Muscle layer of duodenum (tissue), 2 donors: ENCODE data around the gene UBR4.

Experiments used
- H3K27ac ChIP-seq: one replicate; pipeline ENCODE4 v1.7.0; 2013; ENCODE audit warnings: mild to moderate bottlenecking, low read length
- H3K27me3 ChIP-seq: one replicate; pipeline ENCODE4 v1.7.0; 2013; ENCODE audit warnings: low read depth, mild to moderate bottlenecking, control low read depth, low read length
- H3K36me3 ChIP-seq, 2 donors: one replicate each; pipeline ENCODE4 v1.7.0; 2013; ENCODE audit warnings: low read length in 2 of 2, control low read depth in 1 of 2, mild to moderate bottlenecking in 1 of 2; ENCODE audit not compliant: insufficient read depth in 2 of 2, control insufficient read depth in 1 of 2
- H3K4me1 ChIP-seq, 2 donors: one replicate each; pipeline ENCODE4 v1.7.0; 2013; ENCODE audit warnings: low read length in 2 of 2, mild to moderate bottlenecking in 2 of 2, control low read depth in 1 of 2, moderate library complexity in 1 of 2; ENCODE audit not compliant: insufficient read depth in 2 of 2, control insufficient read depth in 1 of 2
- H3K4me3 ChIP-seq, 2 donors: one replicate each; pipeline ENCODE4 v1.7.0; 2013; ENCODE audit warnings: low read length in 2 of 2, low read depth in 1 of 2, mild to moderate bottlenecking in 1 of 2
- H3K9me3 ChIP-seq, 2 donors: one replicate each; pipeline ENCODE4 v1.7.0; 2013; ENCODE audit warnings: low read length in 2 of 2, control low read depth in 1 of 2, mild to moderate bottlenecking in 1 of 2; ENCODE audit not compliant: control insufficient read depth in 1 of 2
- donor health status: healthy.

Gene UBR4

DNA sequence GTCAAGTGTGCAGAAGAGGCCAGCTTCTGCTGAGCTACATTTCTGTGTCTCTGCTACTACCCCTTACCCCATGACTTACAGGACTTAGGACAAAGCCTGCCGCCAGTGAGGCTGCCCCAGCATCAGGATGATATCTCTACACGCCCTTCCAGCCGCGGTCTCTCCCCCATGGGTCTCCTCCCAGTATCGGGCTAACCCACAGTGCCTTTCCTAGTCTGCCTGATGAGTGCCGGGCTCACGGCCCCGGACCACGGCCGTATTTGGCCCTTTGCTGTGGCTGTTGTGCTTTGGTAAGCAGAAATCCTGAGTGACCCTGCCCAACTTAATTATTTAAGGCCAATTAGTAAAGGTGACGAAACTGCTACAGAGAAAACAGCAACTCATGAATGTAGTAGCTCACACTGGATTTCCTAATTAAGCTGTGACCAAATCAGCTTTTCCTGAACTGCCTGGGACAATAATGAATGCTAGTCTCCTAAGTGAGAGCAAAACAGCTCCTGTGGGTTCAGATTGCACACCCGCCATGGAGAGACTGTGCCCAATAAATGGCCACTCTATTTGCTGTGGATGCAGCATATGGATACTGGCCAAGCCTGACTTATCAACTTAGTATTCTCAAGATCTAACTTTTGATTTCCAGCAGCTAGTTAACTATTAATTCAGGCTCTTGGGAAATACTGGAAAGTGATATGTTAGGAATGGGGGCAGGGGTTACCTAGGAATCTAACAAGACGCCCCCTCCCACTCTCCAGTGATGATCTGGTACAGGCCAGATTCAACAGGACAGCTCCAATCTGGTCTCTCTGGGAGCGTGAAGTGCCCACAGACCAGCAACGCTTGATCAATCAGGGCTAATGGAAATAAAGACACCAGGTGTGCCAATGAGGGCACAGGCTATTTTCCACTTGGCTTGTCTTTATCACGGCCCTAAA is 130.3 kb downstream of the UBR4 start:
- no peaks in the 10 kb centered on the region for H3K9me3 ChIP-seq
- no peaks in the 10 kb centered on the region for H3K27me3 ChIP-seq
- H3K4me3 ChIP-seq: no peak overlapping the region
- H3K27ac ChIP-seq: no peak overlapping the region
- peaks cover 95 to 97% of the 10 kb centered on the region in 2 donors for H3K36me3 ChIP-seq
- peaks cover 0 to 9% of the 10 kb centered on the region in 2 donors for H3K4me1 ChIP-seq

DNA sequence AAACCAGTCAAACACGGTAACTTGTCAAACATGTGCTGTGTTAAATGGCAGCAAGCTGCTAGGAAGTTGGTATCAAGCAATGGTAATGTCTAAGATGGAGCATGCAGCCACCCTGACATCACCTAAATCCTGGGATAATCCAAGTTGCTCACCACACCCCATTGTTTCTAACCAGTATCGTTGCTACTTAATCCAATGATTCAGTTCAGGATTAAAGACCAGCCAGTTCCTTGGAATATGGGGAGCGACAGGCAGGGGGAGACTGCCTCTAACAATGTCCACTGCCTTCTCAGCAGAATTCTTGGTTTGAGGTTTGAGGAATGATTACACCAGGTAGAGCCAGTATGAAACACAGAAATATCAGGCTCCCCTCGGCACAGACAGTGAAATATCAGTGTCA is 131.5 kb downstream of the UBR4 start:
- H3K27ac ChIP-seq: no peak overlapping the region
- no peaks in the 10 kb centered on the region for H3K9me3 ChIP-seq
- peaks cover 95 to 97% of the 10 kb centered on the region in 2 donors for H3K36me3 ChIP-seq
- H3K4me3 ChIP-seq: no peak overlapping the region
- H3K27me3 ChIP-seq: no peaks in the 10 kb centered on the region
- H3K4me1 ChIP-seq: peaks cover 0 to 9% of the 10 kb centered on the region in 2 donors

DNA sequence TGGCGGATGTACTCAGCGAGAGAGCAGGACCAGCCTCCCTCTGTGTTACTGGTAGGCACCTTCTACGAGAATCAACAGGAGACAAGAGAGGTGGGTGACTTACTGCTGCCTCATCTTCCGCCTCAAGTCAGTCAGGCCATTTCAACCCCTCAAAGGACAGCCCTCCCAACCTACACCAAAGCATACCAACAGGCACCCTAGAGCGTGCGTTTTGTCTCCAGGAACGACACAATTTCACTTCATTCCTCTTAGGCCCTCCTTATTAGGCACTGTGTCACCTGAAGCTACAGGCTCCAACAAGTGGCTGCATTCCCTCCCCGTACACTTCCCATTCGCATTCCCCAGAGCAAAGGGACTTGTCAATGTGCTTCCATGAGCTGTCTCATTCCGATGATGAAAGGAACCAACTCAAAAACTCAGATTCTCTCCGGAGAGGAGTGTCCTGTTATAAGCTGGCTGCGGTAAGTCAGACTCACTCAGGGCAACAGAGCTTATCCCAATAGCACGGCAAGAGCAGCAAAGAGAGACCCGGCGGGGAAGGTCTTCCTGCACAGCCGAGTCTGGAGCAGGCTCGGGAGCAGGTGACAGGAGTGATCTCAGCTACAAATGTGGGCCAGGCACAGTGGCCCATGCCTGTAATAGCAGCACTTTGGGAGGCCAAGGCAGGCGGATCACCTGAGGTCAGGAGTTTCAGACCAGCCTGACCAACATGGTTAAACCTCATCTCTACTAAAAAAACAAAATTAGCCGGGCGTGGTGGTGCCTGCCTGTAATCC is 133.0 kb downstream of the UBR4 start:
- Histone ChIP-seq H3K9me3 (no peaks in the 10 kb centered on the region), H3K4me1 (peaks cover 0 to 9% of the 10 kb centered on the region in 2 donors), H3K27ac (no peak overlapping the region), H3K36me3 (peaks cover 84 to 94% of the 10 kb centered on the region in 2 donors), H3K27me3 (no peaks in the 10 kb centered on the region), H3K4me3 (no peak overlapping the region)

DNA sequence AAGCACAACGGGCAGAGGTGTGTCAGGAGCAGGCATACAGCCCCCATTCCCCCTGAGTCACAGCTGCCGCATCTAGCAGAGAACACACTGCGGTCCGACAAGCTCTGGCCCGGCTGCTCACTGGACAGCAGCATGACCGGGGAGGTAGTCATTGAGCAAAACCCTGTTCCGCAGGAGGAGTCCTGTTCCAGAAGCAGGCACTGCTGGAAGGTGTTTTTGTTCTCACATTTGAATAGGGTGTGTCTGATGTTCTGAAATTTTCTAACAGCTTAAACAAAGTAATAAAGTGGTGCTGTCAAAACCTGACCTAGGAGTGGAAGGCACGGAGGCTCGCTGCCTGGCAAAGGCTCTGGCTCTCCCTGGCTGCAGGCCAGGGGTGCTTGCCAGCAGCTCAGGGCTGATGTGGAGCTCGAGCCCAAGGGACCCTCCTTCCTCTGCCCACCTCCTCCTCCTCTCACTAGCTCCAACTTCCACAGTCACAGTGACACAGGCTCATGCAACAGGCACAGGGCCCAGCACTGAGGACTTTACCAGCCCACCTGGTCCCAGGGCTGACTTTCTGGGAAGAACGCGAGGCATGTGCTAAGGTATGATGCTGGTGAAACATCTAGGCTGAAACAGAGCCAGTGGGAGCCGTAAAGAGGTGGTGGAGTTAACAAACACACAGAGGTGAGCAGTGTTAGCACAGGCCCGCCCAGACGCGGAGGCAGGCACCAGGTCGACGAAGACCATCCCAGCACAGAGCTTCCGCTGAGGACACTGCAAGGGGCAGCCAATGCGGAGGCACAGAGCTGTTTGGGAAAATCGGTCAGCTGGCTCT is 135.0 kb downstream of the UBR4 start:
- H3K36me3 ChIP-seq: peaks cover 66 to 77% of the 10 kb centered on the region in 2 donors

DNA sequence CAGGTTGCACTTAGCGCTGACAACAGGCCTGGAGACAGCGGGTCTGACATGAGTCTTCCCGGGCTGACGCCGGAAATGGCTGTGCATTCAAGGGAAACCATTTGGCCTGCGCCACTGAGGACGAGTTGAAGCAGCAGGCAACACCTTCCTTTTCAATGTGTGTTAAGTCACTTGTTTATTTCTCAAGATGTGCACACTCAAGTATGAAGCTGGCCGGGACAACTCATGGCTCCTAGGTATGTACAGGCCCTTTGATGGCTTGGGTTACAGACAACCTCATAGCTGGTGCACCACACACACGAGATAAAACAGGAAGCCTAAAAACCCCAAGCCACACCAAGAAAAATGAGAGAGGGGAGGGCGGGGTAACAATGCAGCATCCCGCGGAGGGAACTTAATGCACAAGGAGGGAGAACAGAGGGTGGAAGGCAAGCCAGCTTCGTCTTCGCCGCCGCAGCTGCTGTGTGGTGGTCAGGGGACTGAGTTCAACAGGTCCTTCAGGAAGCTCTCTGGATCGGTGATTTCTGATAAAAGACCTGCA is 135.6 kb downstream of the UBR4 start:
- H3K36me3 ChIP-seq: peaks cover 59 to 71% of the 10 kb centered on the region in 2 donors
- no peak overlapping the region for H3K4me3 ChIP-seq
- no peaks in the 10 kb centered on the region for H3K27me3 ChIP-seq
- peaks cover 0 to 6% of the 10 kb centered on the region in 2 donors for H3K4me1 ChIP-seq
- H3K9me3 ChIP-seq: no peaks in the 10 kb centered on the region
- H3K27ac ChIP-seq: no peak overlapping the region

More for the DNA sequence above, 135.0 kb downstream of the UBR4 start:
- Histone ChIP-seq H3K9me3 (no peaks in the 10 kb centered on the region), H3K4me1 (peaks cover 0 to 6% of the 10 kb centered on the region in 2 donors), H3K27me3 (no peaks in the 10 kb centered on the region), H3K4me3 (no peak overlapping the region), H3K27ac (no peak overlapping the region)

DNA sequence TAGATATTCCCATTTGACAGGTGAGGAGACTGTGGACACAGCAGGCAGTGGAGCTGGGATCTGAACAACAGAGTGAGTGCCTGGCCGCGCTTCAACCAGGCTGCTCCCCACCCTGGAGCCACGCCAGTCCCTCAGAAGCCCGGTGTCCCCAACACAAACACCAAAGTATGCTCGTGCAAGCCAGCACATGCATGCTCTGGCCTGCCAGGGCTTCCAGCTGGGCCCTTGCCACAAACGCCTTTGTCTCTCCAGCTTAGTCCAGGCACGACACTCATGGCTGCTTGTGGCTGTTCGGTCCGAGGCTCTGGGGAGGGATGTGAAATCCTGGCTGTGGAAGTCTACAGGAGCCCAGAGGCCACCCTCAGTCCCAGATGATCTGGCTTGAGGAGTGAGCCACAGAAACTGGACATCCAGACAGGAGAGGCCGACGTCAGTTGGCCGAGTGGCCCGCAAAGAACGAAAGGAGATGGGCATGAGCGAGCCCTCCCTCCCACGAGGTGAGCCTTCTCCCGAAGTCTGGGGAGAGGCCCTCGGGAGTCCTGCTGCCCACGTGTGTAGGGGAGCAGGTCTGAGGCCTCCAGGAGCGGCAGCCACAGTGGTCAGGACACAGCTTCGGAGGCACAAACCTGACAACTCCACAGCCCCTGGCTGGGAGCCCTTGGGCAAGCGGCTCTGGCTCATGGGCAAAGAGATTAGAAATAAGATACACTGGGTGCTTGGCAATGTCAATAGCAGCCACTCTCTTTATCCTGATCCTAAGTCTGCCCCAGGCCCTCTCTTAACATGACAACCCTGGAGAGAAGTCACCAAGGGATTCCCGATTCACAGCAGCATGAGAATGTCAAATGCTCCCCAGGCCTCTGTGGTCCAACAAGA is 136.5 kb downstream of the UBR4 start:
- Histone ChIP-seq H3K36me3 (peaks cover 51 to 62% of the 10 kb centered on the region in 2 donors), H3K27me3 (no peaks in the 10 kb centered on the region), H3K9me3 (no peaks in the 10 kb centered on the region), H3K27ac (no peak overlapping the region), H3K4me1 (peaks cover 0 to 6% of the 10 kb centered on the region in 2 donors), H3K4me3 (no peak overlapping the region)

DNA sequence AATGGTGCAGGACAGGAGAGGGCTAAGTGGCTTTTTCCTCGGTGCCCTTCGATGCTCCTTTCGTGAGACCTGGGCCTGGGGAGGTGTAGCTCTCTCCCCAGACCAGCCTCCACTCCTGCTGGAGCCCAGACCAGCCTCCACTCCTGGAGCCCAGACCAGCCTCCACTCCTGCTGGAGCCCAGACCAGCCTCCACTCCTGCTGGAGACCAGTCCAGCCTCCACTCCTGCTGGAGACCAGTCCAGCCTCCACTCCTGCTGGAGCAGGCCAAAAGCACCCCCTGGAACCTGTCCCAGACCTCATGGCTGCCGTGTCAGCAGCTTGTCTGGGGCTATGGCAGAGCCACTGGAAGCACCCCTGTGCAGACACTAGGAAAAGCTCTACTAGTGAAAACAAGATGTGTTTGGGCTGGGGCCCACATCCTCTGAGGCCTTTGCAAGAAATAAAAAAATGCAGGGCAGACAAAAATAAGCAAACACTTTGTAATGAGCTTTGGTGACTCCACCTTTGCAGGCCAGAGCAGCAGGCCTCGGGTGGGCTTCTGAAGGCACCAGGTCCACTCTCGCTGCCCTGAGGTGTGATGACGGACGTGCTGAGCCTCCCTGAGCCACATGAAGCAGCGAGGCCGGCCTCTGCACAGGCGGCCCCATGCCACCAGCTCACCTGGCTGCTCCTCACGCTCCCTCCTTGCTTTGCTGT is 137.6 kb downstream of the UBR4 start:
- Histone ChIP-seq H3K36me3 (peaks cover 41 to 51% of the 10 kb centered on the region in 2 donors), H3K9me3 (no peaks in the 10 kb centered on the region), H3K27me3 (no peaks in the 10 kb centered on the region), H3K27ac (no peak overlapping the region), H3K4me1 (peaks cover under 1 to 6% of the 10 kb centered on the region in 2 donors), H3K4me3 (no peak overlapping the region)

DNA sequence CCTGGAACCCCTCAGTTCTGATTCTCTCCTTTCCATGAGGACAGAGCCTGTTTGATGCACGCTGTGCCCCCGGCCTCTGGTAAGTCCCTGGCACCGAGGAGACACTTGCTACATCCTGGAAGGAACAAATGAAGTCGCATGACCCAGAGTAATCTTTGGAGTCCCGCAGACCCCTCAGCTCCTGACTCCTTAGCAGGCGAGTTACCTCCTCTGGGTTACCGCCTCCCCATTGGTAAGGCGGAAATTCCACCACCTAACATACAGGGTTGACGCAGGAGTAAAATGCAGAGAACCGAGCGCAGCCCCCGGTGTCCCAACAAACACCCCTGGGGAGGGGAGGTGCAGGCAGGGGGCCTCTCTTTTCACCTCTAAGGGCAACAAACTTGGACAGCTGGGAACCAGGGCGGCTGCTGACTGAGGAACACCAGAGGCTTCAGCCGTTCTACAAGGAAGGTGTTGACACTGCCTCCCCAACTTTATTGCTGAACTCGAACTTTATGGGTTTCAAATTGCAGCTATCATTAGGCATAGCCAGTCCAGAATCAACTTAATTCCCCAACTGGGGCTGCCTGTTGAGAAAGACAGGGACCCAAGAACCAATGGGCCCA is 138.3 kb downstream of the UBR4 start:
- H3K9me3 ChIP-seq: no peaks in the 10 kb centered on the region
- H3K36me3 ChIP-seq: peaks cover 36 to 45% of the 10 kb centered on the region in 2 donors
- H3K27me3 ChIP-seq: no peaks in the 10 kb centered on the region
- H3K4me1 ChIP-seq: peaks cover 4 to 12% of the 10 kb centered on the region in 2 donors
- no peak overlapping the region for H3K4me3 ChIP-seq
- no peak overlapping the region for H3K27ac ChIP-seq

DNA sequence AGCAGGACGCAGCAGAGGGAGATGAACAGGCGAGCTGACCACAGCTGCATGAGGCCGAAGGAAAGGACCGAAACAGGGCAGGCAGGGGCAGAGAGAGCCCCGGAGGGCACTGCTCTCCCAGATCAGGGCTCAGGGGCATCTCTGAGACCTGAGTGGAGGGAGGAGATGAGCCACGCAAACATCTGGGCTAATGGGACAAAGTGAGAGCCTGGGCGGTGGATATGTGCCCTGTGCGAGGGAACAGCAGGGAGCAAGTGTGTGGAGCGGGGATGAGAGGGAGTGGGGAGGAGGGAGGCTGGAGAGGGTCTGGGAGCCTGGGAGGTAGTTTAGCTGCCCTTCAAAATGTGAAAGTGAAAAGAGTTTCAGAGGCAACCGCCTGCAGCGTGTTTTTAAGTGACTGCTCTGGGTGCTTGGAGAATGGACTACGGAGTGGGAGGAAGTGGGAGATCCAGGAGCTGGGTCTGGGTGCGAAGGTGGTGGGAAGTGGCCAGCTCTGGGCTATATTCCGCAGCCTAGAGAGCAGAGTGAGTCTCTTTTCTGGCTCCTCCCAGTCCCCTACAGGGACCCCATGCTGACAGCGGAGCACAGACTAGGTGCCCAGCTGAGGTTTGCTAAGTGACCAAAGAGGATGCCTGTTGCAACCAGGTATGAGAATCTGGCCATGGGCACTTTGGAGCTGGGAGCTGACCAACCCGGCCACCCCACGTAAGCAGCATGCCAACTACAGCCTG is 139.0 kb downstream of the UBR4 start:
- H3K9me3 ChIP-seq: no peaks in the 10 kb centered on the region
- peaks cover 4 to 16% of the 10 kb centered on the region in 2 donors for H3K4me1 ChIP-seq
- peaks cover 29 to 38% of the 10 kb centered on the region in 2 donors for H3K36me3 ChIP-seq
- no peaks in the 10 kb centered on the region for H3K27me3 ChIP-seq
- no peak overlapping the region for H3K4me3 ChIP-seq
- H3K27ac ChIP-seq: no peak overlapping the region
